HepG2 (cell line): ENCODE measurements around the gene ZNF821. TPM values are rescaled to one million over a fixed set of nuclear protein-coding genes. Genes with fewer than 3 reads are reported as not detected.

Source experiments
- CBX5 ChIP-seq: sonication (generic); formaldehyde crosslinking; IDR thresholded peaks from 2 replicates; pipeline ENCODE4 v1.4.0; 2020; ENCODE audit warnings: missing genetic modification reagents, borderline replicate concordance
- ELF4 ChIP-seq: sonication (generic); formaldehyde crosslinking; IDR thresholded peaks from 2 replicates; pipeline ENCODE4 v1.5.0; 2020; ENCODE audit warnings: missing genetic modification reagents, mild to moderate bottlenecking, moderate library complexity, borderline replicate concordance
- GATAD2A ChIP-seq: IDR thresholded peaks from 2 replicates; pipeline ENCODE4 v1.6.1; 2016
- HNRNPL ChIP-seq: fragments of 200-400 bp; formaldehyde crosslinking; IDR thresholded peaks from 2 replicates; pipeline ENCODE4 v1.6.1; 2017; ENCODE audit warnings: mild to moderate bottlenecking, low read depth, low read length
- MZF1 ChIP-seq: sonication (generic); formaldehyde crosslinking; IDR thresholded peaks from 2 replicates; pipeline ENCODE4 v1.8.1; 2023; ENCODE audit warnings: mild to moderate bottlenecking, missing genetic modification reagents, borderline replicate concordance
- NONO ChIP-seq, 2 experiments: fragments of 450-650 bp in 1 of 2; sonication (generic) in 1 of 2; formaldehyde crosslinking in 1 of 2; IDR thresholded peaks in 1 of 2; conservative IDR thresholded peaks in 1 of 2; 2 replicates each; pipeline versions ENCODE4 v1.6.1 to v1.8.0; 2017 to 2022; ENCODE audit warnings: mild to moderate bottlenecking in 1 of 2, missing genetic modification reagents in 1 of 2, moderate library complexity in 1 of 2
- SIX1 ChIP-seq: sonication (generic); formaldehyde crosslinking; IDR thresholded peaks from 2 replicates; pipeline ENCODE4 v1.4.0; 2020; ENCODE audit warnings: missing genetic modification reagents, borderline replicate concordance
- SOX13 ChIP-seq, 3 experiments: fragments of 450-650 bp in 1 of 3; sonication (generic) in 1 of 3; formaldehyde crosslinking in 1 of 3; IDR thresholded peaks in 2 of 3; conservative IDR thresholded peaks in 1 of 3; 2 replicates each; pipeline versions ENCODE4 v1.5.0 to v1.6.1; 2016 to 2020; ENCODE audit warnings: antibody characterized with exemption in 1 of 3, mild to moderate bottlenecking in 1 of 3, missing compliant biosample characterization in 1 of 3, missing genetic modification reagents in 1 of 3, moderate library complexity in 1 of 3
- SOX5 ChIP-seq: IDR thresholded peaks from 2 replicates; pipeline ENCODE4 v1.6.1; 2016; ENCODE audit warnings: borderline replicate concordance
- SRSF9 ChIP-seq: fragments of 200-400 bp; formaldehyde crosslinking; IDR thresholded peaks from 2 replicates; pipeline ENCODE4 v1.6.1; 2018; ENCODE audit warnings: borderline replicate concordance, mild to moderate bottlenecking, low read depth, low read length; ENCODE audit not compliant: insufficient read depth, poor library complexity, severe bottlenecking
- ZFY ChIP-seq: sonication (generic); formaldehyde crosslinking; IDR thresholded peaks from 2 replicates; pipeline ENCODE4 v1.4.0; 2020; ENCODE audit warnings: missing genetic modification reagents
- ZNF224 ChIP-seq: sonication (generic); formaldehyde crosslinking; IDR thresholded peaks from 2 replicates; pipeline ENCODE4 v1.5.0; 2020; ENCODE audit warnings: mild to moderate bottlenecking, missing genetic modification reagents
- ZNF276 ChIP-seq: sonication (generic); formaldehyde crosslinking; IDR thresholded peaks from 2 replicates; pipeline ENCODE4 v1.4.0; 2020; ENCODE audit warnings: mild to moderate bottlenecking, low read depth, missing genetic modification reagents
- ZNF670 ChIP-seq: sonication (generic); formaldehyde crosslinking; IDR thresholded peaks from 2 replicates; pipeline ENCODE4 v1.8.0; 2022; ENCODE audit warnings: mild to moderate bottlenecking, missing genetic modification reagents, borderline replicate concordance
- polyA plus RNA-seq, 8 experiments: library from polyadenylated mRNA; depleted of rRNA in 3 of 8; stranded (reverse) in 7 of 8; unstranded in 1 of 8; fragments of >200 nt; fragmentation: Illumina TruSeq in 4 of 8; extraction: Trizol in 4 of 8; gene quantifications; 2 replicates each; pipeline versions ENCODE4 v1.2.1 to v1.2.3, GENCODE V29; 2011 to 2016; ENCODE audit warnings: low read depth in 4 of 8, missing spikeins in 1 of 8, mixed read lengths in 1 of 8; ENCODE audit not compliant: insufficient read depth in 1 of 8
- total RNA-seq, 5 experiments: library from RNA; depleted of rRNA; stranded (reverse); fragments of >200 nt; fragmentation: Illumina TruSeq; extraction: Trizol; gene quantifications; 2 replicates each; pipeline ENCODE4 v1.2.3, GENCODE V29; 2016; ENCODE audit warnings: low read depth in 1 of 5
- TF ChIP-seq, protein P1 (sequence below): IDR thresholded peaks from 2 replicates; pipeline ENCODE4 v1.4.0; 2020; ENCODE audit warnings: mild to moderate bottlenecking, missing genetic modification reagents
- TF ChIP-seq, protein P2 (sequence below): sonication (generic); formaldehyde crosslinking; IDR thresholded peaks from 2 replicates; pipeline ENCODE4 v1.4.0; 2020; ENCODE audit warnings: missing genetic modification reagents
- TF ChIP-seq, protein P3 (sequence below): sonication (generic); formaldehyde crosslinking; IDR thresholded peaks from 2 replicates; pipeline ENCODE4 v1.4.0; 2020; ENCODE audit warnings: missing genetic modification reagents
- TF ChIP-seq, protein P4 (sequence below): sonication (generic); formaldehyde crosslinking; IDR thresholded peaks from 2 replicates; pipeline ENCODE4 v1.4.0; 2020; ENCODE audit warnings: missing genetic modification reagents, borderline replicate concordance

ZNF821 gene
- total and polyA plus RNA-seq, 2 of the 13 experiments (the other 11 are each of a cell fraction or from before 2014, with no cell fraction given), result 7.0 to 9.1 TPM

DNA sequence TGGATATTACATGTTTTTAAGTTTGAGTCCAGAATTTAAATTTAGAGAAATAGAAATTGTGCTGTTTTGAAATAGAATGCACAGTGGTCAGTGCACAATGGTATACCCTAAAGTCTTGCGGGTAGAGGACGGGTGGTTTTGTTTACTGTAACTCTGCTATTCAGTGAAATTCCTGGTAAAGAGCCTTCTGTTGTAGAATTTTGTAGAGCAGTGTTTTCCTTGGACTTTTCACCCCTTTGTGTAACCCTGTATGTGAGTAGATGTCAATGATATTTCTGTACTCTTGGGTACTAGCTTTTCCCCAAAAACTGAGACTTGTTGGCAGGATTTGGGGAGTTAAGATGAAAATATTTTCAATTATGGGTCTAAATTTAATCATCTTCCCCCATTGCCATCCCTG is 30.8 kb upstream of the ZNF821 start (continued):
- TF ChIP-seq, protein P1, sequence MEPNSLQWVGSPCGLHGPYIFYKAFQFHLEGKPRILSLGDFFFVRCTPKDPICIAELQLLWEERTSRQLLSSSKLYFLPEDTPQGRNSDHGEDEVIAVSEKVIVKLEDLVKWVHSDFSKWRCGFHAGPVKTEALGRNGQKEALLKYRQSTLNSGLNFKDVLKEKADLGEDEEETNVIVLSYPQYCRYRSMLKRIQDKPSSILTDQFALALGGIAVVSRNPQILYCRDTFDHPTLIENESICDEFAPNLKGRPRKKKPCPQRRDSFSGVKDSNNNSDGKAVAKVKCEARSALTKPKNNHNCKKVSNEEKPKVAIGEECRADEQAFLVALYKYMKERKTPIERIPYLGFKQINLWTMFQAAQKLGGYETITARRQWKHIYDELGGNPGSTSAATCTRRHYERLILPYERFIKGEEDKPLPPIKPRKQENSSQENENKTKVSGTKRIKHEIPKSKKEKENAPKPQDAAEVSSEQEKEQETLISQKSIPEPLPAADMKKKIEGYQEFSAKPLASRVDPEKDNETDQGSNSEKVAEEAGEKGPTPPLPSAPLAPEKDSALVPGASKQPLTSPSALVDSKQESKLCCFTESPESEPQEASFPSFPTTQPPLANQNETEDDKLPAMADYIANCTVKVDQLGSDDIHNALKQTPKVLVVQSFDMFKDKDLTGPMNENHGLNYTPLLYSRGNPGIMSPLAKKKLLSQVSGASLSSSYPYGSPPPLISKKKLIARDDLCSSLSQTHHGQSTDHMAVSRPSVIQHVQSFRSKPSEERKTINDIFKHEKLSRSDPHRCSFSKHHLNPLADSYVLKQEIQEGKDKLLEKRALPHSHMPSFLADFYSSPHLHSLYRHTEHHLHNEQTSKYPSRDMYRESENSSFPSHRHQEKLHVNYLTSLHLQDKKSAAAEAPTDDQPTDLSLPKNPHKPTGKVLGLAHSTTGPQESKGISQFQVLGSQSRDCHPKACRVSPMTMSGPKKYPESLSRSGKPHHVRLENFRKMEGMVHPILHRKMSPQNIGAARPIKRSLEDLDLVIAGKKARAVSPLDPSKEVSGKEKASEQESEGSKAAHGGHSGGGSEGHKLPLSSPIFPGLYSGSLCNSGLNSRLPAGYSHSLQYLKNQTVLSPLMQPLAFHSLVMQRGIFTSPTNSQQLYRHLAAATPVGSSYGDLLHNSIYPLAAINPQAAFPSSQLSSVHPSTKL (CRISPR knock-in tag), result peak; percentile 44; the same call in 1 of the 2 replicates
- no peak for TF ChIP-seq ELF4 (CRISPR knock-in tag)
- TF ChIP-seq, protein P2, sequence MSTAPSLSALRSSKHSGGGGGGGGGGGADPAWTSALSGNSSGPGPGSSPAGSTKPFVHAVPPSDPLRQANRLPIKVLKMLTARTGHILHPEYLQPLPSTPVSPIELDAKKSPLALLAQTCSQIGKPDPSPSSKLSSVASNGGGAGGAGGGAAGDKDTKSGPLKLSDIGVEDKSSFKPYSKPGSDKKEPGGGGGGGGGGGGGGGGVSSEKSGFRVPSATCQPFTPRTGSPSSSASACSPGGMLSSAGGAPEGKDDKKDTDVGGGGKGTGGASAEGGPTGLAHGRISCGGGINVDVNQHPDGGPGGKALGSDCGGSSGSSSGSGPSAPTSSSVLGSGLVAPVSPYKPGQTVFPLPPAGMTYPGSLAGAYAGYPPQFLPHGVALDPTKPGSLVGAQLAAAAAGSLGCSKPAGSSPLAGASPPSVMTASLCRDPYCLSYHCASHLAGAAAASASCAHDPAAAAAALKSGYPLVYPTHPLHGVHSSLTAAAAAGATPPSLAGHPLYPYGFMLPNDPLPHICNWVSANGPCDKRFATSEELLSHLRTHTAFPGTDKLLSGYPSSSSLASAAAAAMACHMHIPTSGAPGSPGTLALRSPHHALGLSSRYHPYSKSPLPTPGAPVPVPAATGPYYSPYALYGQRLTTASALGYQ (CRISPR knock-in tag), result no peak
- no peak for TF ChIP-seq SRSF9
- TF ChIP-seq MZF1 (CRISPR knock-in tag), result no peak
- TF ChIP-seq ZNF224, result no peak
- no peak for TF ChIP-seq HNRNPL
- no peak for TF ChIP-seq ZNF670 (CRISPR knock-in tag)
- no peak for TF ChIP-seq ZFY (CRISPR knock-in tag)
- peak; percentile 39; the same call in 1 of the 2 replicates for TF ChIP-seq GATAD2A
- TF ChIP-seq SOX5 (CRISPR knock-in tag), result peak; percentile 21; the same call in 1 of the 2 replicates
- TF ChIP-seq CBX5 (CRISPR knock-in tag), result no peak
- TF ChIP-seq, protein P3, sequence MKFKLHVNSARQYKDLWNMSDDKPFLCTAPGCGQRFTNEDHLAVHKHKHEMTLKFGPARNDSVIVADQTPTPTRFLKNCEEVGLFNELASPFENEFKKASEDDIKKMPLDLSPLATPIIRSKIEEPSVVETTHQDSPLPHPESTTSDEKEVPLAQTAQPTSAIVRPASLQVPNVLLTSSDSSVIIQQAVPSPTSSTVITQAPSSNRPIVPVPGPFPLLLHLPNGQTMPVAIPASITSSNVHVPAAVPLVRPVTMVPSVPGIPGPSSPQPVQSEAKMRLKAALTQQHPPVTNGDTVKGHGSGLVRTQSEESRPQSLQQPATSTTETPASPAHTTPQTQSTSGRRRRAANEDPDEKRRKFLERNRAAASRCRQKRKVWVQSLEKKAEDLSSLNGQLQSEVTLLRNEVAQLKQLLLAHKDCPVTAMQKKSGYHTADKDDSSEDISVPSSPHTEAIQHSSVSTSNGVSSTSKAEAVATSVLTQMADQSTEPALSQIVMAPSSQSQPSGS (CRISPR knock-in tag), result no peak
- TF ChIP-seq, protein P4, sequence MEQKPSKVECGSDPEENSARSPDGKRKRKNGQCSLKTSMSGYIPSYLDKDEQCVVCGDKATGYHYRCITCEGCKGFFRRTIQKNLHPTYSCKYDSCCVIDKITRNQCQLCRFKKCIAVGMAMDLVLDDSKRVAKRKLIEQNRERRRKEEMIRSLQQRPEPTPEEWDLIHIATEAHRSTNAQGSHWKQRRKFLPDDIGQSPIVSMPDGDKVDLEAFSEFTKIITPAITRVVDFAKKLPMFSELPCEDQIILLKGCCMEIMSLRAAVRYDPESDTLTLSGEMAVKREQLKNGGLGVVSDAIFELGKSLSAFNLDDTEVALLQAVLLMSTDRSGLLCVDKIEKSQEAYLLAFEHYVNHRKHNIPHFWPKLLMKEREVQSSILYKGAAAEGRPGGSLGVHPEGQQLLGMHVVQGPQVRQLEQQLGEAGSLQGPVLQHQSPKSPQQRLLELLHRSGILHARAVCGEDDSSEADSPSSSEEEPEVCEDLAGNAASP (CRISPR knock-in tag), result 0 out of 2 replicates have a peak, but pooled peaks have one; percentile 19
- TF ChIP-seq ZNF276 (CRISPR knock-in tag), result no peak
- TF ChIP-seq SOX13 (IDR thresholded peaks at IDR 0.05), result no peak
- TF ChIP-seq SOX13 (CRISPR knock-in tag; conservative IDR thresholded peaks at IDR 0.05 in 1 of 2, IDR thresholded peaks at IDR 0.05 in 1 of 2), result peak in 1 of 2 experiments; percentile 48; a peak in 2 of 4 replicates
- TF ChIP-seq SIX1 (CRISPR knock-in tag), result no peak
- TF ChIP-seq NONO (IDR thresholded peaks at IDR 0.05), result no peak
- TF ChIP-seq NONO (CRISPR knock-in tag; conservative IDR thresholded peaks at IDR 0.05), result no peak
